Mononuclear cell (primary cell): ENCODE data around the gene INKA2. TPM values are rescaled to one million over a fixed set of nuclear protein-coding genes. Genes with fewer than 3 reads are reported as not detected.

Experiments used
- H3K27me3 ChIP-seq: 2 replicates; pipeline ENCODE4 v1.6.0; 2011; ENCODE audit warnings: low read length, control low read depth; ENCODE audit not compliant: insufficient read depth
- H3K4me1 ChIP-seq: 2 replicates; pipeline ENCODE4 v1.5.1; 2011; ENCODE audit warnings: mild to moderate bottlenecking, low read length, control low read depth; ENCODE audit not compliant: insufficient read depth
- H3K4me3 ChIP-seq: 2 replicates; pipeline ENCODE4 v1.5.1; 2011; ENCODE audit warnings: mild to moderate bottlenecking, low read length, moderate library complexity
- H3K9me3 ChIP-seq: 2 replicates; pipeline ENCODE4 v1.5.1; 2011; ENCODE audit warnings: low read depth, mild to moderate bottlenecking, control low read depth, low read length
- total RNA-seq: library from RNA; depleted of rRNA; stranded (reverse); fragments of >200 nt; gene quantifications from one replicate; pipeline ENCODE4 v1.2.3, GENCODE V29; 2012

Gene INKA2
- total RNA-seq, result 1.2 TPM

DNA sequence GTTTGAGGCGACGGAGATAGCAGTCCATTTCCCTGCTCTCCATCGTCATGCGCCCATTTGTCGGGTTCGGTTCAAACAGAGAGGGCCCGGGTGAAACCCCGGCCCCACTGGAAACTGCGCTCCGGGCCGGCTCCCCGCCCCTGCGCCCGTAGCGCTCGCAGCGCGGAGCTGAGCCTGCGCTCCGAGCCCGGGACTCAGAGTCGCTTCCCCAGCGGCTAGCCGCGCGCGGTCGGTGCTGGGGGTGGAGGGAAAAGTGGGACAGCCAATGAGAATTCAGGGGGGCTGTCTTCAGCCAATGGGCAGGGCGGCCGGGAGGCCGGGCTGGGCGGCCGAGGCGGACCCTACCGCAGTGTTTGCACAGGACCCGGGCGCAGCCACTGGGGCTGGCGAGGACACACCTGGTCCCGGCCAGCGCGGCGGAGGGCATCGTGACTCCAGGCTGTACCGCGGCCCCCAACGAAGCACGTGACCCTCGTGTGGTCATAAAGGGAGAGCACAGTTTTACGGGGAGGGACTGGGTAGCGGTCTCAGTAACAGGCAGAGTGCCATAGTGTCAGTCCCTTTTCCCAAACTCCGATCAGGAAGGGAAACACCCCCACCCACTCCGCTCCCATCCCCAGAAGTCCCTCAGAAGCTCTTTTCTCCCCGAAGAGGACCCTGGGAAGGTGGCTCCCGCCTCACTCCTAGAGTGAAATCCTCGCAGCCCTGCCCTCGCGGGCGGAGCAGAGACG, at the start of gene INKA2:
INKA2 (minus strand) TSS at position 202 of the 731 bp plus-strand sequence; CDS start at position 49, 153 bp downstream.
- no peaks in the 10 kb centered on the region for H3K9me3 ChIP-seq
- H3K27me3 ChIP-seq, result peaks cover 47% of the 10 kb centered on the region
- peak within 1 kb of the TSS; percentile 61 for H3K4me3 ChIP-seq
- H3K4me1 ChIP-seq, result peaks cover 48% of the 10 kb centered on the region

DNA sequence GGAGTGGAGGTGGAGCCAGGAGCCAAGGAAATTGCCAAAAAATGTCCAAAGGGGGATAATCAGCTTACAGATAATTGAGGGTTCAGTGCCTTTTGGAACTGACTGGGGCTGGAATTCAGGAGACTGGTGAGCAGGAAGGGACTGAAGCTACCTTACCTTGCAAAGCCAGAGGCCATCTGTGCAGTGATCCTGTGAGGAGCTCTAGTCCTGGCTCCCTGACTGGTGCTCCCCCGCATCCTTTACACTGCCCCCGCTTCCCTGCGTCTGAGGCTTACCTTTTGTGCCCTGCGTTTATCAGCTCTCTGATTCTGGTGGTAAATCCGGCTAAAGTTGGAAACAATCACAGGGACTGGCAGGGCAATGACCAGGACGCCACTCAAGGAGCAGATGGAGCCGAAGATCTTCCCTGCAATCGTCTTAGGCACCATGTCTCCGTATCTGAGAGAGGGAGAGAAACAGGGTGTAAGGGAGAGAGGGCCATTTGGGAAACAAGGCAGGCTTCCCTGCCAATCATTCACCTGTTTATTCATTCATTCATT, 47.5 kb upstream of the INKA2 start:
- H3K4me1 ChIP-seq, result no peaks in the 10 kb centered on the region
- H3K9me3 ChIP-seq, result no peaks in the 10 kb centered on the region
- H3K4me3 ChIP-seq, result no peak overlapping the region
- no peaks in the 10 kb centered on the region for H3K27me3 ChIP-seq

- no peaks in the 10 kb centered on the region for H3K9me3 ChIP-seq
- no peaks in the 10 kb centered on the region for H3K27me3 ChIP-seq
- no peaks in the 10 kb centered on the region for H3K4me1 ChIP-seq
- no peak overlapping the region for H3K4me3 ChIP-seq
Observed at GRCh38 chr1:111784273-111784901, 45.2 kb upstream of the INKA2 start.

GRCh38 chr1:111779546-111779945, 40.4 kb upstream of the INKA2 start:
- no peaks in the 10 kb centered on the region for H3K4me1 ChIP-seq
- H3K9me3 ChIP-seq, result no peaks in the 10 kb centered on the region
- H3K4me3 ChIP-seq, result no peak overlapping the region
- no peaks in the 10 kb centered on the region for H3K27me3 ChIP-seq

- H3K4me1 ChIP-seq, result no peaks in the 10 kb centered on the region
- H3K9me3 ChIP-seq, result no peaks in the 10 kb centered on the region
- H3K4me3 ChIP-seq, result no peak overlapping the region
- no peaks in the 10 kb centered on the region for H3K27me3 ChIP-seq
Observed at GRCh38 chr1:111778541-111779051, 39.4 kb upstream of the INKA2 start.

DNA sequence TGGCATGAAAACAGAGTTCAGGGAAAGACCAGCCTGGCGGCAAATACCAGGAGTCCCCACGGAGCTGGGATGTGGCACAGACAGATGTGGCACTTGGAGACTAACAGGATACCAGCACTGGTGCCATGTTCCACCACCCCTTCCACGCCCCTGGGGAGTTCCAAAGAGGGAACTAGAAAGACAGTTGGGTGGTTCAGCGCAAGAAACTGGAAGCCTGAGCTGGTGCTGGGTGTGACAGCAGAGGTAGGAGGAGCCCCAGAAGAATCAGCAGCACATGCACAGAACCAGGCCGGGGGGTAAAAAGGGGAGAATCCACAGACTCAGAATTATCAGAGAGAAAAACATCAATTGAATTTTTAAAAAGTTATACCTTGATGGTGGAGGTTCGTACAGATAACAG, 38.9 kb upstream of the INKA2 start:
- H3K9me3 ChIP-seq, result no peaks in the 10 kb centered on the region
- no peak overlapping the region for H3K4me3 ChIP-seq
- H3K4me1 ChIP-seq, result no peaks in the 10 kb centered on the region
- H3K27me3 ChIP-seq, result no peaks in the 10 kb centered on the region

DNA sequence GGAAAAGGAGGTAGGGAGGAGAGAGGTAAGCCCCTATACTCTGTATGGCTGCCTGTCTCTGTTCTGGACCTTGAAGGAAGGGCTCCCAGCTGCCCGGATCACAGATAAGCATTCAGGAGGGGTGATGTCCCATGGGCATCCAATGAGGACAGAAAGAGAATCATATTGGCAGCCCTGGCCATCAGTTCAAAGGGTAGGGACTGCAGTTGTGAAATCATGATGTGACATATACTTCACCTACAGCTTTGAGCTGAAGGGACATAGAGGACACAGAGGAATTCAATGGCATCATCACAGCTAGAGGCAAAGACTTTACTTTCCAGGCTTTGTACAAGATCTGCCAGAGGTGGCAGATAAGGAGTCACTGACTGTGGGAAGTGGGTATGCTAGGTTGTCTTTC, 38.1 kb upstream of the INKA2 start:
- H3K27me3 ChIP-seq, result no peaks in the 10 kb centered on the region
- H3K9me3 ChIP-seq, result no peaks in the 10 kb centered on the region
- H3K4me1 ChIP-seq, result no peaks in the 10 kb centered on the region
- H3K4me3 ChIP-seq, result no peak overlapping the region

DNA sequence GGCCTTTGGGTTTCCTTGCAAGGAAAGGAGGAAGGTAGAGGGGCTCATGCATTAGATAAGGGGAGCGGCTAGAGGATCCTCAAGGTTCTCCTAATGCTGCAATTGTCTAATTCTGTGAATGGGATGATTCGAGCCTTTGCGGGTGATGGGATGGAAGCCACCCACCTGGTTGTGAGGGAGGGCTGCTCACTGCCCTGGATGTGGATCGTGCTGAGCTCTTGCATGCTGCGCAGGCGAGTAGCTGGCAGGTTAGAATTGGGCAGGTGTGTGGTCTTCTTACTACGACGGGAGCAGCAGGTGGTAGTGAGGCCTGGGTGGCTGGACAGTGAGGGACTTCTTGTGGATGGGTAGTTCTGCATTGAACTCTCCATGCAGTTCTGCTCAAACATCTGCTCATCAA, 37.7 kb upstream of the INKA2 start:
- H3K4me3 ChIP-seq, result no peak overlapping the region
- no peaks in the 10 kb centered on the region for H3K27me3 ChIP-seq
- H3K4me1 ChIP-seq, result no peaks in the 10 kb centered on the region
- H3K9me3 ChIP-seq, result no peaks in the 10 kb centered on the region

DNA sequence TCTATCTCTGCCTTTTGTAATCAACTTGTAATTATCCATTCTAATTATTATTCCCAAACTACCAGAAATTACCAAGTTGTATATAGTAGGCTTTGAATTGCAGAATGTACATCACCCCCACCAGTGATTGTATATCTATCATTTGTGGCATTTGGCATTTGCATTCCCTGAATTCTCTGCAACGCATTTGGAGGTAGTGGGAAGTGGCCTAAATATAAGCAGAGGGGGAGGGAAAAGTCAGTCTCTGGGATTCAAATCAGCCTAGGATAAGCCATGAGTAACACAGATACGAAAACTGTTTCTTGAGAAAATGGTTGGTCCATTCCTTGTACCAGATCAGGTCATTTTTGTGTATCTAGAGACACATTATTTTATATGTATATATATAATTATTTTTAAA, 37.2 kb upstream of the INKA2 start:
- H3K27me3 ChIP-seq, result no peaks in the 10 kb centered on the region

GRCh38 chr1:111775966-111776365, 36.8 kb upstream of the INKA2 start:
- no peak overlapping the region for H3K4me3 ChIP-seq
- no peaks in the 10 kb centered on the region for H3K9me3 ChIP-seq
- H3K27me3 ChIP-seq, result no peaks in the 10 kb centered on the region
- H3K4me1 ChIP-seq, result no peaks in the 10 kb centered on the region

More for the DNA sequence above, 37.2 kb upstream of the INKA2 start:
- no peaks in the 10 kb centered on the region for H3K9me3 ChIP-seq
- no peaks in the 10 kb centered on the region for H3K4me1 ChIP-seq
- H3K4me3 ChIP-seq, result no peak overlapping the region

GRCh38 chr1:111770916-111771315, 31.7 kb upstream of the INKA2 start:
- Histone ChIP-seq H3K27me3 (no peaks in the 10 kb centered on the region), H3K9me3 (no peaks in the 10 kb centered on the region), H3K4me1 (no peaks in the 10 kb centered on the region), H3K4me3 (no peak overlapping the region)

- Histone ChIP-seq H3K27me3 (no peaks in the 10 kb centered on the region), H3K4me3 (no peak overlapping the region), H3K9me3 (no peaks in the 10 kb centered on the region), H3K4me1 (no peaks in the 10 kb centered on the region)
Observed at GRCh38 chr1:111769517-111770146, 30.4 kb upstream of the INKA2 start.

GRCh38 chr1:111768625-111769024, 29.4 kb upstream of the INKA2 start:
- no peak overlapping the region for H3K4me3 ChIP-seq
- no peaks in the 10 kb centered on the region for H3K9me3 ChIP-seq
- no peaks in the 10 kb centered on the region for H3K27me3 ChIP-seq
- H3K4me1 ChIP-seq, result no peaks in the 10 kb centered on the region

- Histone ChIP-seq H3K4me1 (no peaks in the 10 kb centered on the region), H3K4me3 (no peak overlapping the region), H3K9me3 (no peaks in the 10 kb centered on the region), H3K27me3 (no peaks in the 10 kb centered on the region)
Observed at GRCh38 chr1:111768023-111768422, 28.8 kb upstream of the INKA2 start.

- H3K27me3 ChIP-seq, result no peaks in the 10 kb centered on the region
- H3K9me3 ChIP-seq, result no peaks in the 10 kb centered on the region
- no peaks in the 10 kb centered on the region for H3K4me1 ChIP-seq
- no peak overlapping the region for H3K4me3 ChIP-seq
Observed at GRCh38 chr1:111762332-111762731, 23.1 kb upstream of the INKA2 start.
